GM18858 (cell line): ENCODE results near the gene KCNQ1.

Experiments used
- ATAC-seq: cut with Tn5 transposase; IDR thresholded peaks from one replicate; pipeline ENCODE4 v1.9.1; 2021; ENCODE audit not compliant: unreplicated experiment

KCNQ1 gene

DNA sequence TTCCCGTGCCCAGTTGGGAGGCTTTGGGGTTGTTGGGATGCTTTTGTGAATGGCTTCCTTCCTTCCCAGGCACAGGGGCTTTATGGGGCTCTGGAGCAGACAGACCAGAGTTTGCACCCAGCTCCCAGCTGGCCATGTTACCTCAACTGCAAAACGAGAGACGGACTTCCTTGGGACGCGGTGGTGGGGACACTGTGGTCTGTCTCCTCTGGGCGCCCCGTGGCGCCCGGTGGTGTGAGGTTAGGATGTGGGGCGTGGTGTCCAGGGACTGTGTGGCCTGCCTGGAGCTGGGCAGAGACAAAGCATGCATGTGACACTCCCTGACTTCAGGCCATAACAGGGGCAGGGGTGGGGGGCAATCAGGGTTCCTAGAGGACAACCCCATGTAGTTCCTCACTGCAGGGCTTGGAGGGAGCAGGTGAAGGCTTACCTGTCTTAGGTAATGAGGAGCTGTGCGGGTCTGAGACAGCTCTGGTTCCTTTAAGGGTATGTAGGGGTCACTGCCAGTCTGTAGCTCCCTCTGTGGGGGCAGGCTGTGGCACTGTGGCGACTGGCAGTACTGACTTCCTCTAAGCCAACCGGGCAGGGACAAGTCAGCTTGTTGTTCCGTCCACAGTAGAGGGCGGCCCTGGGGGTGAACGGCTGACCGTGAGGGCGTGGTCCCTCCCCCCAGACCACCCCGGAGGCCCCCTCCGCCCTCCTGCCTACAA lies 14.4 kb downstream of the KCNQ1 start:
- no peak for ATAC-seq

DNA sequence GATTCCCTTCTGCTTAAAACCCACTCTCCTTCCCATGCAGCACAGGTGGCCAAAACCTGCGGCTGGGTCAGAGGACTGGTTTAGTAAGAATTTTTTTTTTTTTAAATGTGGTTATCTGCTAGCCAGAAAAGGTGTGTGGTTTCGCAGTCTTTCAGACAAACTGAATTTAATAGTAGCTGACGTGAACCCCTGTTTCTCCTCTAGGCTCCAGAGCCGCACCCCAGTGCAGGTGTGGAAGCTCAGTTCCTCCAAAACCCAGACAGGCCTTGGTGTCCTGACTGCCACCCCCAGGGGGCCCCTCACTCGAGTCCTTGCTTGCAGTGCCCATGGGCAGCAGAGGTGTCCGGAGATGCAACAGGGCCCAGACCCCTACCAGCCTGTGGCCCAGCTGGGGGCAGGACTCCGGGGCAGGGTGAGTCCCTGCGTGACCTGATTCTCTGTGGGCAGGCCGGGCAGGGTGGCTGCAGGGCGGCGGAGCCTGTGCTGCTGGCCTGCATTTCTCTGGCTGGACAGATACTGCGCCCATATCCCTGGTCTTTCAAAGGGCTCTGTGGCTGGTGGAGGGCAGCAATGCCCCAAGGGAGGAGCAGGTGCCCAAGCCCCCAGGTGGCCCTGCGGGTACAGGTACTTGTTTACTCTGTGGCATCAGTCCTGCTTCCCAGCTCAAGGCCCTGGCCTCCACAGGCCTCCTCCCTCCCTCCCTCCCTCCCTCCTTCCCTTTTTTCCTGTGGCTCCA lies 15.2 kb downstream of the KCNQ1 start:
- ATAC-seq: no peak

DNA sequence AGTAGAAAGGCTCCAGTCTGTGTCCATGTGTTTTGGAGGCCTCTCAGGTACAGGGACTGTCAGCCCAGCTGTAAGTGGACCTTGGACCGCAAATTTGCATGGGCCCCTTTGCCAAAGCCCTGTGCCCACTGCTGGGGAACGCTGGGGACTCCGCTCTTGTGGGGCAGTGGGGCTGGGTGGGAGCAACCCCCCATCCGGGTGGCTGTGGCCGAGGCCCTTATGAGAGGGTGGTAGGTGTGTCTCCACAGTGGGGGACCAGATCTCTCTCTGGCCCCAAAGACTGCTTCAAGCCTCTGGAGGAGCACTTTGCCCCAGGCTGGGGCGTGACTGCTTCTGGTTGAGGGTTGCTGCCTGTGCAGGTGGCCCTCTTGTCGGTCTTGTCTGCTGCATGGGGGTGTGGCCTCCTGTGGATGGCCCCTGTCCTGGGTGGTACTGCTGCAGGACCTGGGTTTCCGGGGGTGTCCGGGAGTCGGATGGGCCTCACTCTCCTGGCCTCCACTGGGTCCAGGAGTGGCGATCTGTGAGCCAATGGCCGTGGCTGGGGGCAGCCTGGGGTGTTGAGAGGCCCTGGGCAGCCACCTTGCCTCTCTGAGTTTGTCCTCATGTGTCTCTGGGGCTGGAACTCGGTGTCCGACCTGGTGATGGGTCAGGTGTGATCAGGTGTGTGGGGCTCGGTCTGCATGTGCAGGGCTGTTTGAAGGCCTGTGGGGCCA lies 15.9 kb downstream of the KCNQ1 start:
- ATAC-seq: no peak

DNA sequence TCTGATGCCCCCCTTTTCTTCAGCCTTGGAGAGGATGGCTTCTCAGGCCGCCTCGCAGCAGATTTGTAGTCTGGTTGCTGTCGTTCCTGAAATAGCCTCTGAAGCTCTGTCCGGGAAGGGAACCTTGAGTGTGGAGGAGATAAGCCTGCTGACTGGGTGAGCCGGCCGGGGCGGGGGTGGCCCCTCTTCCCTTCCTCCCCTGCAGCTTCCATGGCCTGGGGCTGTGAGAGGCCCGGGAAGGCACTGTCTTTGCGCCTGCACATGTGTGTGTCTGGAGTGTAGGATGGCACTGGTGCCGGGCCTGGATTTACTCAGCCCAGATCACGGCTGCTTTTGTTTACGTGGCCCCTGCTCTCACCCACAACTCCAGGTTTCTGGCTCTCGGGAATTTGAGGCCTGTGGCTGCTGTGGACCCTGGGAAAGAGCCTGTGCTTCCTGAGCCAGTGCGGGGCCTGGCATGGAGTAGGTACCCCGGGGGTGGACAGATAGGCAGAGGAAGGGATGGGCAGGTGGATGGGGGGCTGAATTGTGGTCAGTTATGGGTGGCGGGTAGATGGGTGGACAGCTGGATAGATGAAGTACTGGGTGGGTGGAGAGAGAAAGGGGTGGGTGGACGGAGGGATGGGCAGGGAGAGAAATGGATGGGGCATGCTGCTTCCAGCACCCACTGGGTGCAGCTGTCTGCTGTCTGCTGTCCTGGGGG lies 16.6 kb downstream of the KCNQ1 start:
- ATAC-seq: no peak

DNA sequence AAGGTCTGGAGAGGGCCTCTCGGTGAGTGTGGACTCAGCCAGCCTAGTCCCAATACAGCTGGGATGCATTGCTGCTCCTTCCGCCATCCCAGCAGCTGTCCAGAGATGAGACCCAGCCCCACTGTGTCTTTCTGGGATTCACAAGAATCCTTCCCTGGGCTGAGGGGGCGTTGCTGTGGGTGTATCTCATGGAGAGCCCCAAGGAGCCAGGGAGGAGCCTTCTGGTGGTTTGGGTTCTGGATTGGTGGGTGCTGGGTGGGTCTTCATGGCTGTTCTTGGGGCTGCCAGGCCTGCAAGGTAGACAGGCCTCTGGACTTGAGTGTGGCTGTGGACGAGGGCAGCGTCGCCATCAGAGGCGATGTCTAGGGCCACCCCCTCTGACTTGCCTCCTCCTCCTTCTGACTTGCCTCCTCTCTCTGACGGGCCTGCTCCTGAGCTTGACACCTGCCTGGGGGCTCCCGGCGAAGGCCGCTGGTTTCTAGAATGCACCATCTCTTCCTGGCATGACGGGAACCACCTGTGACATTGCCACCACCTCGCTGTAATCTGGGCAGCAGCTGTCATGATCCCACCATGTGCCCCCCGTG lies 17.2 kb downstream of the KCNQ1 start:
- no peak for ATAC-seq

DNA sequence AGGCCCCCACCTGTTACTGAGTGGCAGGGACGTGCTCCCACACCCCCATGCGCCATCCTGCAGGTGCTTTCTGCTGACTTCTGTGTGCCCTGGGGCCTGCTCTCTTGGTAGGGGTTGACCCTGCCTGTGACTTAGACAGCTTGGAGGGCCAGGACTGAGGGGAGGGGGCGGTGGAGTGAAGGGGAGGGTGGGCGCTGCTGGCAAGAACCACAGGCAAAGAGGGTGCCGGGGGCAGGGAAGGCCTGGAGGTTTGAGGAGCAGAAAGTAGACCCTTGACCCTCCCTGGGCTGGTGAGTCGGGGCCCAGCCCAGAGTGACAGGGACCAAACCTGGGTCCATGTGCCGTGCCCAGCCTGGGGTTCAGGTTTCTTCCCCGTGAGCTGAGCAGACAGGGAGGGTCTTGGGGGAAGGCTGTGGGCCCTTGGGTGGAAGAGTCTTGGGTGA lies 17.8 kb downstream of the KCNQ1 start:
- no peak for ATAC-seq

DNA sequence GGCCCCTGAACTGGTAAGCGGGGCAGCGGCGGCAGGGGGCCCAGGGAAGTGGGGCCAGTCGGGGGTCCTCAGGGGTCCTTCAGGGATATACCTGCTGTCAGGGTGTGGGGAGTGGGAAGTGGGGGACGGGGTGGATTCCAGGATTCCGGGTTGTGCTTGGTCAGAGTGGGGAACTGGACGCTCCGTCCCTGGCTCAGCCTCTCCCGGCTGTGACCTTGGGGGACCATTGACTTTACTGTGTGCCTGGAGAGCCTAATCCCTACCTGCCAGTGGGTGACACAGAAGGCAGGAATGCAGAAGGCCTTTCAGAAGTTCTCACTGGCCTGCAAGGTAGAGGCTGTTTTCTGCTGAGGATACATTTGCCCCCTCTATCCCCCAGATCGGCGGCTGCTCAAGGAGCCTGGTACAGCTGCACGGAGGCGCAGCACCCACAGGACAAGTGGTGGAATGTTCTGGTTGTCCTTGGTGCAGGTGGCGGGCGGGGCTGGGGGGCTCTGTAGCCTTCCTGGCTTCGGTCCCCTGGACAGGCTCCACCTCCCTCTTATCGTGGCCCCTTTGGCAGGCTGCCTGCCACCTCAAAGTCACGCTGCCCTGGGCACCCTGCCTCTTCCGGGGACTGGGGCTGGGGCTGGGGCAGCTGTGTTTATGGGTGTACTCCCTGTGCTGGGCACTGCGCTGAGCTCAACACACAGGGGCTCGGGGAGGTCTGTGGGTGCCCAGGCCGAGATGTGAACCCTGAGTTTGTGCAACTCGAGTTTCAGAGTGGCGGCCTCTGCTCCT lies 18.4 kb downstream of the KCNQ1 start:
- no peak for ATAC-seq

DNA sequence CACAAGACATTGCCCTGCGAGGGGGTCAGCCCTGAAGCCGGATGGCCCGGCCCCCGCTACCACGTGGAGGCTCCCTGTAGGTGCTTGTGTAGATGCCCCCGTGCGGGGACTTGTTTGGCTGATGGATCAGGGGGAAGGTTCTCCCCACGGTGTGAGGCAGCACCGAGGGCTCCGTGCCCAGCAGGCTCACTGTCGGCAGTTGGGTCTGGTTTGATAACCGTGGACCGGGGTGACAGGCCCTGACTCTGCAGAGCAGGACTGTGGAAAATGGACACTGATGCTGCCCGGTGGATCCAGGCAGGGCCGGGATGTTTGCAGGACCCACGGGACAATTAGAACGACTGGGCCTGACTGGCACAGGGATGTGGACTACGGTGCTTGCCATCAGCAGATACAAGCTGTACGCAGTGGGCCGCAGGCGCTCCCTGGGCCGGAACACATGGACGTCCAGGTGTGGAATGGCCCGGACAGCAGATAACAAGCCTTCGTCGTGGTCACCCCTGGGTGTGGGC lies 19.0 kb downstream of the KCNQ1 start:
- ATAC-seq: no peak

DNA sequence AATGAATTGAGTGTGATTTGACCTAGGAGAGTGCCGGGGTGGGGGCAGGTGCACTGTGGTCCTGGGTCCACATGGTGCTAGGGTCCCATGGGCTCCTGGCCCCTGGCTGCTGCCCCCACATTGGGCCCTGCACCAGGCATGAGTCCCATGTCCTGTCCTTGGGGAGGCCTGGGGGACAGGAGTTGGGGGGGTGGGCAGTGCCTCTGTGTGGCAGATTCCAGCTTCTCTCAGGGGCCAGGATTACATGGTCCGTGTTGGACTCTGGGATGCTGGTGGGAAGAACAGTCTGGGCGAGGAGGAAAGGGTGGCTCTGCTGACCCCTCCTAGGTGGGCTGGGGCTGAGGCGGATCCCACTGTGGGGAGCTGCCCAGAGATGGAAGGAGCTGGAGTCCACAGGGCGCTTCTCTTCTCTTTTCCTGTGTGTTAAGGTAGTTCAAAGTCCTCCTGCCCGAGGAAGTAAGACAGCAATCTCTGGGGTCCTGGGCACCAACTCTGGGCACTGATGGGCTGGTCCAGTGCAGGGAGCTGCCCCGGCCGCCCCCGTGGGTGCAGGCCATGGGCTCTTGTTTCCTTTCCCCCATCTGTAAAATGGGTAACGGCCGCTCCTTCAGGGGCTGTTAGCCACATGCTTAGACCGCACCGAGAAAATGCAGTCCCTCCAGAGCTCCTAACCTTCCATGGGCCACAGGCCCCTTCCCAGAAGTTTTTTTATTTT lies 19.8 kb downstream of the KCNQ1 start:
- ATAC-seq: no peak

DNA sequence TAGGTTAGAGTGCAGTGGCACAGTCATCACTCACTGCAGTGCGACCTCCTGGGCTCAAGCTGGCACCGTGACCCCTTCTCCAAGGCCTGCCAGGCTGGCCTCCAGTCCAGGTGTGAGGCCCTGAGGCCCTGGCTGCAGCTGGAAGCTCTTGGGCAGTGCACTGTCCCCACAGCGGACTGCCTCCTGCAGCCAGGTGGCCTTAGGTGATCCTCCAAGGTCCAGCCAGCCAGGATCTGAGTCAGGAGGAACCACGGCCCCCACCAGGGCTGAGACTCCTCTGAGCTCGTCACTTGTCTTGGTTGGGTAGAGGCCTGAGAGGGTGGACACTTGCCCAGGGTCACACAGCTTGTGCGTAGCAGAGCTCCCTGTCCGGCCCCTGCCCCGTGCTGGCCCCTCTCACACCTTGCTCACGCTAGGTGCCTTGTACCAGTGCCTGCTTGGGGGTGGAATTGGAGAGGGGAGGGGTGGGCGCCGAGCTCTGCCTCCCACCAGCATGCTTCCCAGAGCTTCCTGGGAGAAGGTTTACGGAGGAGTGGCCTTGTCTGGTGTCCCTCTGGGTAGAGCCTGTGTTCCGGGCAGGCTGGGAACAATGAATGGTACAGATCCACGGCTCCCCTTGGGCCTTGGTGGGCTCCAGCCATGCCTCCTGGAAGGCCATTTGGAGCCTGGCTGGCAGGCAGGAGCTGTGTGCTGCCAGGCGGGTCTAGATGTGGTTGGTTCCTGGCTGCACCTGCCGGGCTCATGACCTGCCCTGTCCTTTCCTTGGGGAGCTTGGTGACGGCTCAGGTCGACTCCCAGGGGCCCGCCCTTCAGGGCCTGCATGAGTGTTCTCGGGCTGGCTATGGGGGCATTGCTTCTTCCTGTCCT lies 20.6 kb downstream of the KCNQ1 start:
- ATAC-seq: no peak

DNA sequence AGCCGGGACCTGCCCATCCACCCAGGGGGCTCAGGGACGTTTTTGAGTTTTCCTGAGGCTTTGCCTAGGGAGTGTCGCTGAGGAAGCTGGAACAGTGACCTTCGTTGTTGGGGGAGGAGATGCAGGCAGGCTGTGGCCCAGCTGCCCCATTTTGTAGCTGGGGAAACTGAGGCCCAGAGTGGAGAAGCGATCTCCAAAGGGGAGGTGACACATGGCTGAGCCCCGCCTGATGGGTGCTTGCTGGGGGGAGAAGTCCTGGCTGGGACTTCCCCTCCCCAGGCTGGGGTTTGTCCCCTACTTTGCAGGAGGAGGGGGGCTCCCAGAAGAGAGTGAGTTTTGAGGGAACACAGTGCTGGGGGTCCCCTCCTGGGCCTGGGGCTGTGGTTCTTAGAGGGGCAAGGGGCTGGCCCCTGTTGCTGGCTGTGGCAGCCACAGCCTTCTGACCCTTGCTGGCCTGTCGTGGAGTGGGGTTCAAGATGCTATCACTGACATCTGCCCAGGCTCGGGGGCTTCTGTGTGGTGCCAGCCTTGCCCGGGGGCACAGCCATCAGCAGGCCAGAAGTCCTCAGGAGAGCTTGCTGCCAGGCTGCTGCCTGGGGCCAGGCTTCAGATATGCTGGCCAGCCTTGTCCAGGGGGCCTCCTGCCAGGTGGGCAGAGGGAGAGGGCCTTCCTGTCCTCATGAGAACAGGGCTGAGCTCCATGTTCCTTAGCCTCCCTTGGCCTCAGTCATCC lies 21.4 kb downstream of the KCNQ1 start:
- no peak for ATAC-seq

DNA sequence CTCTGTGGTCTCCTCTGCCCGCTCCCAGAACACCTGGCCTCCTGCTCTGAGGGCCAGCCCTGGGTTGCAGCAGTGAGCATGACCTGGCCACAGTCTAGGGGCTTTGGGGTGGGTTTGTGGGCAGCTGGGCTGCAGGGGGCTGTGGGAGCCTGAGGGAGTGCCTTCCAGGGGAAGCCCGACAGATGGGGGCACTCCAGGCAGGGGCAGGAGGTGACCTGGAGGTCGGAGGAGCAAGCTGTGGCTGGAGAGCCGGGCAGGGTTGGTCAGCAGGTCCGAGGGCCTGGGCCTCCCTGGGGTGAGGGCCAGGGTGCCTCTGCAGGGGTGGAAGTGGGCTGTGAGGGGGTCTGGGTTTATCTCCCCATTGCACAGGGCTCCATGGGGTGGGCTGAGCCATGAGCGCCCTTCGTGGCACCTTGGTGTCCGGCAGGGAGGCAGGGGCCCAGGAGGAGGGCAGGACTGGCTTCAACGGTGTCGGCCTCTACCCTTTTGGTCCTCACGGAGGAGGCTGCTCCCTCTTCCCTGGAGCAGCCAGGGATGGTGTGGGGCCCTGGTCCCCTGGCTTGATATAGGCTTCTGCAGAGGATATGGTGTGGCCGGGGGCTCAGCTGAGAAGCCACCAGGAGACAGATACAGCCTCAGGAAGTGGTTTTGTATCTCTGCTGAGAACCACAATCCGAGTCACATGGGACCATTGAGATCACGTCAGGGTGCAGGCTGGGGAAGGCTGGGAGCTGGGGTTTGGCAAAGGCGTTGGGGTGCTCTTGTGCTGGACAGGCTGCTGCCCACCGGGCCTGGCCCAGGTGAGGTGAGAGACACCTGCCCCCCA lies 22.3 kb downstream of the KCNQ1 start:
- ATAC-seq: no peak

DNA sequence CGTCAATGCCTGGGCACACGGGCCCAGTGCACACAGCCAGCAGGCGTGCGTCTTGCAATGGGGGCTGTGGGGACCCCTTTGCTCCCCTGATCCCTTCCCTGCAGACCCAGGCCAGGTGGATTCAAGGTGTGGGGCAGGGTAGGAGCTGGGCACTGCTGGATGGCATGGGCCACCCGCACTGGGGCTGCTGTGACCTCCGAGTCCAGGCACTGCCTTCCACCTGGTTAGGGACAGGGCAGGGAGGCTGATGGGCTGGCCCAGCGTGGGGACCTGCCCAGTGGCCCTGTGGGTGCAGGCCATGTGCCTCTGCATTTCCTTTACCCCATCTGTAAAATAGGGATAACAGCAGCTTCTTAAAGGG lies 22.9 kb downstream of the KCNQ1 start:
- no peak for ATAC-seq

DNA sequence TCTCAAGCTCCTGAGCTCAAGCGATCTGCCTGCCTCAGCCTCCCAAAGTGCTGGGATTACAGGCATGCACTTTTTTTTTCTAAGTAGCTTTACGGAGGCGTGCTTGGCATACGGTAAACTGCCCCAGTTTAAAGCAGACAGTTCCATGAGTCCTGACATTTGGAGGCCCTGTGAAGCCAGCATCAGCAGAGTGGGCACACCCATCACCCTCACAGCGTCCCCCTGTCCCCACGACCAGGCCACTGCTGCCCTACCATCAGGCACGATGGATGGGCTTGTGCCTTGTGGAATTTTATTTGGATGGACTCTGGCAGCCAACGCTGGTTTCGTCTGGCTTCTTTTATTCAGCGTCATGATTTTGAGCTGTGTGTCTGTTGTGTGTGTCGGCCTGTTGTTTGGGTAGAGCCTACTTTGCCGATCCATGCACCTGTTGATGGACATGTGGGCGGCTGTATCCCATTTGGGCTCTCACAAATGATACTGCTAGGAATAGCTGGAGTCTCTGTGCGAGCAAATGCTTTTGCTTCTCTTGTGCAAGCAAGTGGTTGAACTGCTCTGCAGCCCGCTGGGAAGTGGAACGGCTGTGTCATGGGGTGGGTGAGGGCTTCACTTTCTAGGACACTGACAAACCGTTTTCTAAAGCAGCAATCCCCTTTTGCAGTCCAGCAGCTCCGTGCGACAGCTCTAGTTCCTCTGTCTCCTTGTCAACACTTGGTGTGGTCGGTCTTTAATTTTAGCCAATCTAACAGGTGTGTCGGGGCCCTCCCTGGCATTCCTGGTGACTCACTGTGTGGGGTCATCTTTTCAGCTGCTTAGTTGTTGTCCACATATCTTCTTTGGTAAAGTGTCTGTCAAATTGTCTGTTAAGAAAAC lies 23.8 kb downstream of the KCNQ1 start:
- ATAC-seq: no peak

DNA sequence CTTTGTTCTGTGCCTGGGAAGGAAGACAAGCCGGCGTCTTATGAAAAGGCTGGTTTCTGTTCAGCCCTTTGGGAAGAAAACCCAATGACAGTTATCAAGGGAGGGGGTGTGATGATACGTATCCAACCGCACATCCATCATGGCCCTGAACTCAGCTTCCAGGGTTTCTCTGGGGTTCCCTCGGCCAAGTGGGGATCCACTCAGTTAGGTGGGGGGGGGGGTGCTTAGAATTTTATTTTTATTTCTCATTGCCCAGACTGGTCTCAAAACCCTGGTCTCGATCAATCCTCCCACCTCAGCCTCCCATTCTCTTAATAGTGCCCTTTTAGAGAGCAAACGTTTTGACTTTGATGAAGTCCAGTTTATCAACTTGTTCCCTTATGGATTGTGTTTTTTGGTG lies 25.7 kb downstream of the KCNQ1 start:
- ATAC-seq: no peak
